Ectodermal cell (in vitro differentiated cells): Measurements from ENCODE around the gene EXOSC9.

Experiments
- H3K27ac ChIP-seq: 2 replicates; pipeline ENCODE4 v1.7.0; 2013; ENCODE audit warnings: mild to moderate bottlenecking, low read depth, low read length; ENCODE audit not compliant: insufficient read depth, poor library complexity, severe bottlenecking
- H3K27me3 ChIP-seq: 2 replicates; pipeline ENCODE4 v1.7.0; 2013; ENCODE audit warnings: mild to moderate bottlenecking, low read length; ENCODE audit not compliant: insufficient read depth, control insufficient read depth, poor library complexity, severe bottlenecking
- H3K36me3 ChIP-seq: one replicate; pipeline ENCODE4 v1.7.0; 2013; ENCODE audit warnings: low read length; ENCODE audit not compliant: control insufficient read depth, insufficient read depth
- H3K4me1 ChIP-seq: one replicate; pipeline ENCODE4 v1.7.0; 2013; ENCODE audit warnings: low read length; ENCODE audit not compliant: control insufficient read depth, insufficient read depth
- H3K4me3 ChIP-seq: 2 replicates; pipeline ENCODE4 v1.7.0; 2013; ENCODE audit warnings: low read depth, low read length, control low read depth; ENCODE audit not compliant: insufficient read depth
- H3K9me3 ChIP-seq: 2 replicates; pipeline ENCODE4 v1.7.0; 2013; ENCODE audit warnings: mild to moderate bottlenecking, low read length, moderate library complexity; ENCODE audit not compliant: control insufficient read depth
- WGBS, 2 experiments: methylation state at CpG; one replicate each; pipeline ENCODE4 v1.1.7; 2013; ENCODE audit warnings: missing lambda C conversion rate in 2 of 2; 5-methylcytosine and 5-hydroxymethylcytosine counted together

Gene EXOSC9

GRCh38 chr4:121799867-121800501 lies 1.1 kb upstream of the EXOSC9 start:
- H3K27ac ChIP-seq: no peak overlapping the region
- no peaks in the 10 kb centered on the region for H3K9me3 ChIP-seq
- no peak overlapping the region for H3K4me3 ChIP-seq
- no peaks in the 10 kb centered on the region for H3K27me3 ChIP-seq
- WGBS, 2 experiments: 93% methylated on average over 3 of the region's 3 CpGs
- H3K36me3 ChIP-seq: peaks cover 23% of the 10 kb centered on the region
- peaks cover 5% of the 10 kb centered on the region for H3K4me1 ChIP-seq

GRCh38 chr4:121800638-121800960 lies 524 bp upstream of the EXOSC9 start:
- Histone ChIP-seq H3K9me3 (no peaks in the 10 kb centered on the region), H3K36me3 (peaks cover 24% of the 10 kb centered on the region), H3K4me3 (peak overlapping the region; percentile 78), H3K4me1 (peaks cover 5% of the 10 kb centered on the region), H3K27me3 (no peaks in the 10 kb centered on the region), H3K27ac (peak overlapping the region; percentile 30)
- WGBS, 2 experiments: 78 to 79% methylated on average over 8 of the region's 8 CpGs

GRCh38 chr4:121801715-121802075 lies 572 bp downstream of the EXOSC9 start:
- no peaks in the 10 kb centered on the region for H3K9me3 ChIP-seq
- peak overlapping the region; percentile 47 for H3K27ac ChIP-seq
- no peaks in the 10 kb centered on the region for H3K27me3 ChIP-seq
- WGBS, 2 experiments: 24% methylated on average over 4 of the region's 4 CpGs
- H3K36me3 ChIP-seq: peaks cover 29% of the 10 kb centered on the region
- peak overlapping the region; percentile 78 for H3K4me3 ChIP-seq
- peaks cover 5% of the 10 kb centered on the region for H3K4me1 ChIP-seq

- Histone ChIP-seq H3K4me3 (no peak overlapping the region), H3K27ac (no peak overlapping the region), H3K36me3 (peaks cover 62% of the 10 kb centered on the region), H3K9me3 (no peaks in the 10 kb centered on the region), H3K27me3 (no peaks in the 10 kb centered on the region), H3K4me1 (peaks cover 5% of the 10 kb centered on the region)
- 86 to 97% methylated on average over 4 of the region's 4 CpGs for WGBS, 2 experiments
Observed at GRCh38 chr4:121806411-121806810, 5.3 kb downstream of the EXOSC9 start.

- Histone ChIP-seq H3K27me3 (no peaks in the 10 kb centered on the region), H3K27ac (no peak overlapping the region), H3K4me1 (no peaks in the 10 kb centered on the region), H3K4me3 (no peak overlapping the region), H3K36me3 (peaks cover 66% of the 10 kb centered on the region), H3K9me3 (no peaks in the 10 kb centered on the region)
Observed at GRCh38 chr4:121811122-121811521, 10.0 kb downstream of the EXOSC9 start.

GRCh38 chr4:121814756-121815155 lies 13.6 kb downstream of the EXOSC9 start:
- peaks cover 60% of the 10 kb centered on the region for H3K36me3 ChIP-seq

GRCh38 chr4:121817006-121817405 lies 15.9 kb downstream of the EXOSC9 start:
- Histone ChIP-seq H3K4me3 (no peak overlapping the region), H3K27ac (no peak overlapping the region)
- WGBS, 2 experiments: 95 to 97% methylated on average over 3 of the region's 3 CpGs

More at GRCh38 chr4:121814756-121815155, 13.6 kb downstream of the EXOSC9 start:
- Histone ChIP-seq H3K9me3 (no peaks in the 10 kb centered on the region), H3K4me1 (no peaks in the 10 kb centered on the region), H3K4me3 (no peak overlapping the region), H3K27me3 (no peaks in the 10 kb centered on the region), H3K27ac (no peak overlapping the region)
- WGBS, 2 experiments: 93 to 100% methylated on average over 1 to 2 of the region's 2 CpGs

GRCh38 chr4:121817701-121818100 lies 16.6 kb downstream of the EXOSC9 start:
- no peak overlapping the region for H3K27ac ChIP-seq
- H3K4me3 ChIP-seq: no peak overlapping the region
- peaks cover 51% of the 10 kb centered on the region for H3K36me3 ChIP-seq
- no peaks in the 10 kb centered on the region for H3K9me3 ChIP-seq
- H3K27me3 ChIP-seq: no peaks in the 10 kb centered on the region
- no peaks in the 10 kb centered on the region for H3K4me1 ChIP-seq
- WGBS, 2 experiments: 87 to 100% methylated on average over 1 of the region's 1 CpG

More at GRCh38 chr4:121817006-121817405, 15.9 kb downstream of the EXOSC9 start:
- no peaks in the 10 kb centered on the region for H3K9me3 ChIP-seq
- no peaks in the 10 kb centered on the region for H3K27me3 ChIP-seq
- H3K36me3 ChIP-seq: peaks cover 56% of the 10 kb centered on the region
- no peaks in the 10 kb centered on the region for H3K4me1 ChIP-seq

- Histone ChIP-seq H3K27ac (no peak overlapping the region), H3K4me3 (no peak overlapping the region), H3K36me3 (peaks cover 51% of the 10 kb centered on the region), H3K27me3 (no peaks in the 10 kb centered on the region), H3K4me1 (no peaks in the 10 kb centered on the region), H3K9me3 (no peaks in the 10 kb centered on the region)
- WGBS, 2 experiments: 44 to 54% methylated on average over 1 of the region's 1 CpG
Observed at GRCh38 chr4:121818215-121818614, 17.1 kb downstream of the EXOSC9 start.

GRCh38 chr4:121819216-121819965 lies 18.3 kb downstream of the EXOSC9 start:
- Histone ChIP-seq H3K4me3 (no peak overlapping the region), H3K27ac (no peak overlapping the region), H3K4me1 (no peaks in the 10 kb centered on the region), H3K36me3 (peaks cover 45% of the 10 kb centered on the region), H3K27me3 (no peaks in the 10 kb centered on the region), H3K9me3 (no peaks in the 10 kb centered on the region)
- WGBS, 2 experiments: 96 to 100% methylated on average over 1 of the region's 1 CpG
